ENCODE results near the gene MLLT1.

DNA sequence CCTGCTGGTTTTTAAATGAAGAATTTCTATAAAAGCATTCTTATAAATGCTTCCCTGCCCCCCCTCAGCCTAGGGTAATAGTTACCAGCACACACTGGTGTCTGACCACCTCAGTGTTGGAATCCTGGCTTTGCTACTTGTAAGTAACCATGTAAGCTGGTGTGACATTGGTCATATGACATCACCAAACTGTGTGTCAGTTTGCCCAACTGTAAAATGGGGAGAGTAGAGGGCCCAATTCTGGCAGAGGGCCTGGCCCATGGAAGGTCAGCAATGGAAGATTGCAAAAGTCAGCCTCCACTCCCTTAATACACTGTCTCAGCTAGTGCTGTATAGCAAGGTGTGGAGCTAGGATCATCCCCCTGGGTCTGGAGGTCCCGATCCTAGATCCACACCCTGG is 112.7 kb downstream of the MLLT1 start:
- TF ChIP-seq CTCF (conservative IDR thresholded peaks at IDR 0.05; ENCODE audit: low read length) (no peak), EZH2phosphoT487 (IDR thresholded peaks at IDR 0.05; ENCODE audit: borderline replicate concordance) (no peak)

Measured in Loucy (cell line).